Choroid plexus epithelial cell (primary cell): ENCODE data around the gene PDCD10.

Source experiments
- DNase-seq: peaks from one replicate; pipeline ENCODE4 v3.0.0-alpha.2; 2010; ENCODE audit warnings: low read depth
- H3K4me3 ChIP-seq: 2 replicates; pipeline ENCODE4 v1.5.1; 2011; ENCODE audit warnings: low read depth, mild to moderate bottlenecking, control low read depth, low read length, moderate library complexity
- CTCF ChIP-seq: conservative IDR thresholded peaks from 2 replicates; pipeline ENCODE4 v1.5.1; 2011; ENCODE audit warnings: low read depth, mild to moderate bottlenecking, control low read depth, inconsistent platforms, low read length, moderate library complexity

The PDCD10 gene

GRCh38 chr3:167711439-167711838 lies 23.3 kb downstream of the PDCD10 start:
- no peak for TF ChIP-seq CTCF
- no peak for DNase-seq
- H3K4me3 ChIP-seq: no peak overlapping the region

- TF ChIP-seq CTCF: no peak
- no peak overlapping the region for H3K4me3 ChIP-seq
- no peak for DNase-seq
Measured at GRCh38 chr3:167710552-167710951, 24.1 kb downstream of the PDCD10 start.

GRCh38 chr3:167709690-167710089 lies 25.0 kb downstream of the PDCD10 start:
- no peak overlapping the region for H3K4me3 ChIP-seq
- no peak for TF ChIP-seq CTCF
- DNase-seq: no peak

- no peak overlapping the region for H3K4me3 ChIP-seq
- DNase-seq: peak; percentile 80
- no peak for TF ChIP-seq CTCF
Measured at GRCh38 chr3:167705840-167706239, 28.9 kb downstream of the PDCD10 start.

- no peak overlapping the region for H3K4me3 ChIP-seq
- DNase-seq: no peak
- no peak for TF ChIP-seq CTCF
Measured at GRCh38 chr3:167700926-167701325, 33.8 kb downstream of the PDCD10 start.

- TF ChIP-seq CTCF: no peak
- H3K4me3 ChIP-seq: no peak overlapping the region
- no peak for DNase-seq
Measured at GRCh38 chr3:167700046-167700445, 34.6 kb downstream of the PDCD10 start.

GRCh38 chr3:167694121-167694520 lies 40.6 kb downstream of the PDCD10 start:
- DNase-seq: no peak
- H3K4me3 ChIP-seq: no peak overlapping the region
- no peak for TF ChIP-seq CTCF
